PFSK-1 (cell line): ENCODE data around the gene TCTN1.

Experiments used
- POLR2AphosphoS5 ChIP-seq: IDR thresholded peaks from 2 replicates; pipeline ENCODE4 v1.6.1; 2012; ENCODE audit warnings: low read depth, mild to moderate bottlenecking, control low read depth, low read length, moderate library complexity
- TAF1 ChIP-seq: IDR thresholded peaks from 2 replicates; pipeline ENCODE4 v1.6.1; 2012; ENCODE audit warnings: low read length, control low read depth, borderline replicate concordance; ENCODE audit not compliant: insufficient read depth

- TF ChIP-seq POLR2AphosphoS5 (no peak), TAF1 (no peak)
Measured at GRCh38 chr12:110683888-110684287, 70.0 kb downstream of the TCTN1 start.
